ENCODE measurements around the gene MPHOSPH9.

GRCh38 chr12:123231931-123232330 is 1.0 kb downstream of the MPHOSPH9 start:
- TF ChIP-seq RARB (CRISPR knock-in tag; IDR thresholded peaks at IDR 0.05): no peak
- no peak for TF ChIP-seq PATZ1 (CRISPR knock-in tag; IDR thresholded peaks at IDR 0.05; ENCODE audit: borderline replicate concordance)

All from SK-N-SH treated with all-trans-retinoic acid at 6 μM for 48 hours (cell line).